ENCODE measurements around the gene IGFL1. TPM values are rescaled to one million over a fixed set of nuclear protein-coding genes. Genes with fewer than 3 reads are reported as not detected.

The IGFL1 gene
- total and polyA plus RNA-seq, 10 of the 15 experiments (the other 5 are each of a cell fraction or from before 2014, with no cell fraction given): not detected

DNA sequence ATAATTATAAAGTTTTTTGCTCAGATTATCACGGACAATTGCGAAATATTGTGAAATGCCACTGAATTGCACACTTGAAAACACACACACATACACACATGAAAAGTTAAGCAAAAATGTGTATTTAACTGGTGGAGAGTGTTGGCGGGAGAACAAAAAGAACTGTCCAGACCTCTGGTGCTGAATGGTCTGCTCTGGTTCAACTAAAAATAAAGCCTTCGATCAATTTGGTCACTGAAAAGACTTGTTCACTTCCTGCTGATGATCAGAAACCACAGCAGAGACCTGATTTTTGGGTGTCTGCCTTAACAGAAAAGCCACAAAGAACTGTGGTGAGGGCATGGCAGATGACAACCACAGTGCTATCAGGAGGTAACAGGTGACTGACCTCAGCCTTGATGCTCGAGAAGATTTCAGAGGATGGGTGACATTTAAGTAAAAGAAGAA, 4.0 kb upstream of the IGFL1 start:
- intact Hi-C loops (cut with micrococcal nuclease; ENCODE audit: unreplicated experiment): no loop called here
- 23% methylated on average over 5 of the region's 5 CpGs for WGBS (ENCODE audit: insufficient coverage, insufficient replicate concordance, low lambda C conversion rate, missing lambda C conversion rate)
- BruUV-seq (replicated peaks): no TSS peak
- no peaks in the 10 kb centered on the region for H3K4me1 ChIP-seq (ENCODE audit: control insufficient read depth, insufficient read depth, low read length)
- H3K4me2 ChIP-seq (ENCODE audit: control insufficient read depth, insufficient read depth): no peak overlapping the region
- H2AFZ ChIP-seq (ENCODE audit: control insufficient read depth, low read depth, low read length): no peak overlapping the region
- ATAC-seq: no peak
- H3K27me3 ChIP-seq (replicated peaks in 1 of 2; ENCODE audit: control insufficient read depth in 2 of 2, insufficient read depth in 2 of 2, low read length in 1 of 2): peaks cover 0 to 3% of the 10 kb centered on the region in 2 experiments; a peak in 3 of 4 replicates
- ChIA-PET SMC1A (ENCODE audit: uncharacterized antibody, unreplicated experiment) (no interaction called here), POLR2A (no interaction called here), CTCF (no interaction called here), RAD21 (ENCODE audit: unreplicated experiment) (no interaction called here)
- no peaks in the 10 kb centered on the region for H3K79me2 ChIP-seq (ENCODE audit: control insufficient read depth, insufficient read depth, low read length)
- FAIRE-seq: no peak
- no peaks in the 10 kb centered on the region for H3K36me3 ChIP-seq (ENCODE audit: control insufficient read depth in 2 of 2, insufficient read depth in 2 of 2, low read length in 1 of 2)
- no peaks in the 10 kb centered on the region for H4K20me1 ChIP-seq (ENCODE audit: control insufficient read depth, insufficient read depth)
- no peak overlapping the region for H3K27ac ChIP-seq (ENCODE audit: control insufficient read depth, insufficient read depth)
- no peak for DNase-seq (ENCODE audit: low read depth, low spot score)
- H3K4me3 ChIP-seq: no peak overlapping the region
- no peaks in the 10 kb centered on the region for H3K9me3 ChIP-seq (replicated peaks; ENCODE audit: control insufficient read depth, insufficient read depth, low read length)
- no peak for TF ChIP-seq BMI1 (IDR thresholded peaks at IDR 0.05; ENCODE audit: borderline replicate concordance)
- TF ChIP-seq, protein P1, sequence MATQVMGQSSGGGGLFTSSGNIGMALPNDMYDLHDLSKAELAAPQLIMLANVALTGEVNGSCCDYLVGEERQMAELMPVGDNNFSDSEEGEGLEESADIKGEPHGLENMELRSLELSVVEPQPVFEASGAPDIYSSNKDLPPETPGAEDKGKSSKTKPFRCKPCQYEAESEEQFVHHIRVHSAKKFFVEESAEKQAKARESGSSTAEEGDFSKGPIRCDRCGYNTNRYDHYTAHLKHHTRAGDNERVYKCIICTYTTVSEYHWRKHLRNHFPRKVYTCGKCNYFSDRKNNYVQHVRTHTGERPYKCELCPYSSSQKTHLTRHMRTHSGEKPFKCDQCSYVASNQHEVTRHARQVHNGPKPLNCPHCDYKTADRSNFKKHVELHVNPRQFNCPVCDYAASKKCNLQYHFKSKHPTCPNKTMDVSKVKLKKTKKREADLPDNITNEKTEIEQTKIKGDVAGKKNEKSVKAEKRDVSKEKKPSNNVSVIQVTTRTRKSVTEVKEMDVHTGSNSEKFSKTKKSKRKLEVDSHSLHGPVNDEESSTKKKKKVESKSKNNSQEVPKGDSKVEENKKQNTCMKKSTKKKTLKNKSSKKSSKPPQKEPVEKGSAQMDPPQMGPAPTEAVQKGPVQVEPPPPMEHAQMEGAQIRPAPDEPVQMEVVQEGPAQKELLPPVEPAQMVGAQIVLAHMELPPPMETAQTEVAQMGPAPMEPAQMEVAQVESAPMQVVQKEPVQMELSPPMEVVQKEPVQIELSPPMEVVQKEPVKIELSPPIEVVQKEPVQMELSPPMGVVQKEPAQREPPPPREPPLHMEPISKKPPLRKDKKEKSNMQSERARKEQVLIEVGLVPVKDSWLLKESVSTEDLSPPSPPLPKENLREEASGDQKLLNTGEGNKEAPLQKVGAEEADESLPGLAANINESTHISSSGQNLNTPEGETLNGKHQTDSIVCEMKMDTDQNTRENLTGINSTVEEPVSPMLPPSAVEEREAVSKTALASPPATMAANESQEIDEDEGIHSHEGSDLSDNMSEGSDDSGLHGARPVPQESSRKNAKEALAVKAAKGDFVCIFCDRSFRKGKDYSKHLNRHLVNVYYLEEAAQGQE (IDR thresholded peaks at IDR 0.05; ENCODE audit: low read depth, low read length): peak; percentile 75
- no peak overlapping the region for H3K9ac ChIP-seq (ENCODE audit: control insufficient read depth, insufficient read depth, low read length)
- in situ Hi-C loops (cut with MboI): no loop called here

DNA sequence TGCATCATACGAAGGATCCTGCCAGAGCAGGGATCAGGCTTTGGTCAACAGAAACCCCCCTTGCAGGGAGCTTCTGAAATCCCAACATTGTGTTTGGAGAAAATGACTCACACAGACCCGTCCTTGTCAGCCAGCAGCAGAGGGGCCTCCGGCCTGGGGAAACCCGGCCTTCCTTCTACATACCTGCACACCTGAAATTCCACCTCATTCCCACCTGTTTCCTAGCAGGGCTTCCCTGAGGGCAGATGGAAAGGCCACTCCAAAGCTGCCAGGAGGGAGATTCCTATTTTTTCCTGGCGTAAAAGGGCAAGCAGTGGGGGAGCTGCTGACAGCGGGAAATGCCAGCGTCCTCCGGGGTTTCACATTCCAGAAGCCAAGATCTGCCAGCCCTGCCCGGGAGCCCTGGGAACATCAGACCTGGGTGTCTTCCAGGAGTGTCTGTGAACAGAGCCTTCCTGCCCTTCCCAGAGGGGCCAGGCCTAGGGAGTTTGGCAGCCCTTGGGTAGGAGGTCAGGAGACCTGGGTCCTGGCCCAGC, 3.0 kb upstream of the IGFL1 start:
- H3K9ac ChIP-seq (ENCODE audit: control insufficient read depth, insufficient read depth, low read length): no peak overlapping the region
- no peaks in the 10 kb centered on the region for H3K4me1 ChIP-seq (ENCODE audit: control insufficient read depth, insufficient read depth, low read length)
- H4K20me1 ChIP-seq (ENCODE audit: control insufficient read depth, insufficient read depth): no peaks in the 10 kb centered on the region
- intact Hi-C loops (cut with micrococcal nuclease; ENCODE audit: unreplicated experiment): no loop called here
- SMC1A ChIA-PET (ENCODE audit: uncharacterized antibody, unreplicated experiment): no interaction called here
- no peak for DNase-seq (ENCODE audit: low read depth, low spot score)
- H3K36me3 ChIP-seq (ENCODE audit: control insufficient read depth in 2 of 2, insufficient read depth in 2 of 2, low read length in 1 of 2): no peaks in the 10 kb centered on the region
- H3K27me3 ChIP-seq (replicated peaks in 1 of 2; ENCODE audit: control insufficient read depth in 2 of 2, insufficient read depth in 2 of 2, low read length in 1 of 2): peaks cover 0 to 3% of the 10 kb centered on the region in 2 experiments; a peak in 3 of 4 replicates
- CTCF ChIA-PET: no interaction called here
- RAD21 ChIA-PET (ENCODE audit: unreplicated experiment): no interaction called here
- in situ Hi-C loops (cut with MboI): no loop called here
- H3K9me3 ChIP-seq (replicated peaks; ENCODE audit: control insufficient read depth, insufficient read depth, low read length): no peaks in the 10 kb centered on the region
- H3K79me2 ChIP-seq (ENCODE audit: control insufficient read depth, insufficient read depth, low read length): no peaks in the 10 kb centered on the region
- POLR2A ChIA-PET: no interaction called here
- 17% methylated on average over 9 of the region's 9 CpGs for WGBS (ENCODE audit: insufficient coverage, insufficient replicate concordance, low lambda C conversion rate, missing lambda C conversion rate)
- BruUV-seq (replicated peaks): no TSS peak
- H3K4me3 ChIP-seq: no peak overlapping the region
- no peak overlapping the region for H2AFZ ChIP-seq (ENCODE audit: control insufficient read depth, low read depth, low read length)
- H3K27ac ChIP-seq (ENCODE audit: control insufficient read depth, insufficient read depth): no peak overlapping the region
- no peak for ATAC-seq
- H3K4me2 ChIP-seq (ENCODE audit: control insufficient read depth, insufficient read depth): no peak overlapping the region
- FAIRE-seq: no peak
- TF ChIP-seq ESRRA (IDR thresholded peaks at IDR 0.05; ENCODE audit: low read length): no peak
- no peak for TF ChIP-seq RFX5 (IDR thresholded peaks at IDR 0.05; ENCODE audit: low read depth, low read length)
- TF ChIP-seq SREBF1 (IDR thresholded peaks at IDR 0.05; ENCODE audit: low read length): no peak
- TF ChIP-seq, protein P2, sequence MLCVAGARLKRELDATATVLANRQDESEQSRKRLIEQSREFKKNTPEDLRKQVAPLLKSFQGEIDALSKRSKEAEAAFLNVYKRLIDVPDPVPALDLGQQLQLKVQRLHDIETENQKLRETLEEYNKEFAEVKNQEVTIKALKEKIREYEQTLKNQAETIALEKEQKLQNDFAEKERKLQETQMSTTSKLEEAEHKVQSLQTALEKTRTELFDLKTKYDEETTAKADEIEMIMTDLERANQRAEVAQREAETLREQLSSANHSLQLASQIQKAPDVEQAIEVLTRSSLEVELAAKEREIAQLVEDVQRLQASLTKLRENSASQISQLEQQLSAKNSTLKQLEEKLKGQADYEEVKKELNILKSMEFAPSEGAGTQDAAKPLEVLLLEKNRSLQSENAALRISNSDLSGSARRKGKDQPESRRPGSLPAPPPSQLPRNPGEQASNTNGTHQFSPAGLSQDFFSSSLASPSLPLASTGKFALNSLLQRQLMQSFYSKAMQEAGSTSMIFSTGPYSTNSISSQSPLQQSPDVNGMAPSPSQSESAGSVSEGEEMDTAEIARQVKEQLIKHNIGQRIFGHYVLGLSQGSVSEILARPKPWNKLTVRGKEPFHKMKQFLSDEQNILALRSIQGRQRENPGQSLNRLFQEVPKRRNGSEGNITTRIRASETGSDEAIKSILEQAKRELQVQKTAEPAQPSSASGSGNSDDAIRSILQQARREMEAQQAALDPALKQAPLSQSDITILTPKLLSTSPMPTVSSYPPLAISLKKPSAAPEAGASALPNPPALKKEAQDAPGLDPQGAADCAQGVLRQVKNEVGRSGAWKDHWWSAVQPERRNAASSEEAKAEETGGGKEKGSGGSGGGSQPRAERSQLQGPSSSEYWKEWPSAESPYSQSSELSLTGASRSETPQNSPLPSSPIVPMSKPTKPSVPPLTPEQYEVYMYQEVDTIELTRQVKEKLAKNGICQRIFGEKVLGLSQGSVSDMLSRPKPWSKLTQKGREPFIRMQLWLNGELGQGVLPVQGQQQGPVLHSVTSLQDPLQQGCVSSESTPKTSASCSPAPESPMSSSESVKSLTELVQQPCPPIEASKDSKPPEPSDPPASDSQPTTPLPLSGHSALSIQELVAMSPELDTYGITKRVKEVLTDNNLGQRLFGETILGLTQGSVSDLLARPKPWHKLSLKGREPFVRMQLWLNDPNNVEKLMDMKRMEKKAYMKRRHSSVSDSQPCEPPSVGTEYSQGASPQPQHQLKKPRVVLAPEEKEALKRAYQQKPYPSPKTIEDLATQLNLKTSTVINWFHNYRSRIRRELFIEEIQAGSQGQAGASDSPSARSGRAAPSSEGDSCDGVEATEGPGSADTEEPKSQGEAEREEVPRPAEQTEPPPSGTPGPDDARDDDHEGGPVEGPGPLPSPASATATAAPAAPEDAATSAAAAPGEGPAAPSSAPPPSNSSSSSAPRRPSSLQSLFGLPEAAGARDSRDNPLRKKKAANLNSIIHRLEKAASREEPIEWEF (IDR thresholded peaks at IDR 0.05; ENCODE audit: insufficient replicate concordance, low read depth, low read length): no peak
- no peak for TF ChIP-seq ZBED1 (IDR thresholded peaks at IDR 0.05; ENCODE audit: borderline replicate concordance)

Data from GM12878 (cell line).